Astrocyte (in vitro differentiated cells and primary cell): ENCODE measurements around the gene GMPPA.

Source experiments
- CTCF ChIP-seq: IDR thresholded peaks from 2 replicates; pipeline ENCODE4 v1.5.1; 2011; ENCODE audit warnings: low read depth, mild to moderate bottlenecking, inconsistent platforms, low read length, moderate library complexity; ENCODE audit not compliant: insufficient read depth
- EZH2 ChIP-seq: IDR thresholded peaks from 2 replicates; pipeline ENCODE4 v1.6.1; 2012; ENCODE audit warnings: mild to moderate bottlenecking, low read length, inconsistent platforms; ENCODE audit not compliant: insufficient read depth

- TF ChIP-seq EZH2 (no peak), CTCF (no peak)
Measured at GRCh38 chr2:219492575-219492974, 6.1 kb upstream of the GMPPA start.
